ENCODE results near the gene PPFIBP2.

PPFIBP2 gene

GRCh38 chr11:7600205-7600775 is 86.5 kb downstream of the PPFIBP2 start:
- DNase-seq (ENCODE audit: low read depth, low spot score): no peak

GRCh38 chr11:7603031-7603781 is 89.4 kb downstream of the PPFIBP2 start:
- no peak for DNase-seq (ENCODE audit: low read depth, low spot score)

GRCh38 chr11:7604331-7604955 is 90.6 kb downstream of the PPFIBP2 start:
- no peak for DNase-seq (ENCODE audit: low read depth, low spot score)

- no peak for DNase-seq (ENCODE audit: low read depth, low spot score)
Observed at GRCh38 chr11:7605186-7605943, 91.6 kb downstream of the PPFIBP2 start.

GRCh38 chr11:7606496-7606895 is 92.7 kb downstream of the PPFIBP2 start:
- DNase-seq (ENCODE audit: low read depth, low spot score): no peak

- no peak for DNase-seq (ENCODE audit: low read depth, low spot score)
Observed at GRCh38 chr11:7609015-7609414, 95.2 kb downstream of the PPFIBP2 start.

- no peak for DNase-seq (ENCODE audit: low read depth, low spot score)
Observed at GRCh38 chr11:7609521-7609920, 95.7 kb downstream of the PPFIBP2 start.

GRCh38 chr11:7610393-7610792 is 96.6 kb downstream of the PPFIBP2 start:
- no peak for DNase-seq (ENCODE audit: low read depth, low spot score)

- DNase-seq (ENCODE audit: low read depth, low spot score): no peak
Observed at GRCh38 chr11:7611411-7611810, 97.6 kb downstream of the PPFIBP2 start.

- DNase-seq (ENCODE audit: low read depth, low spot score): no peak
Observed at GRCh38 chr11:7612056-7612660, 98.4 kb downstream of the PPFIBP2 start.

- no peak for DNase-seq (ENCODE audit: low read depth, low spot score)
Observed at GRCh38 chr11:7612661-7613393, 99.0 kb downstream of the PPFIBP2 start.

GRCh38 chr11:7613394-7613720 is 99.6 kb downstream of the PPFIBP2 start:
- DNase-seq (ENCODE audit: low read depth, low spot score): no peak

GRCh38 chr11:7614656-7615055 is 100.9 kb downstream of the PPFIBP2 start:
- no peak for DNase-seq (ENCODE audit: low read depth, low spot score)

GRCh38 chr11:7617032-7617431 is 103.2 kb downstream of the PPFIBP2 start:
- no peak for DNase-seq (ENCODE audit: low read depth, low spot score)

GRCh38 chr11:7619322-7619721 is 105.5 kb downstream of the PPFIBP2 start:
- DNase-seq (ENCODE audit: low read depth, low spot score): no peak

- no peak for DNase-seq (ENCODE audit: low read depth, low spot score)
Observed at GRCh38 chr11:7621090-7621489, 107.3 kb downstream of the PPFIBP2 start.

- DNase-seq (ENCODE audit: low read depth, low spot score): no peak
Observed at GRCh38 chr11:7621554-7621953, 107.8 kb downstream of the PPFIBP2 start.

- DNase-seq (ENCODE audit: low read depth, low spot score): no peak
Observed at GRCh38 chr11:7622721-7623120, 108.9 kb downstream of the PPFIBP2 start.

GRCh38 chr11:7628660-7629059 is 114.9 kb downstream of the PPFIBP2 start:
- no peak for DNase-seq (ENCODE audit: low read depth, low spot score)

GRCh38 chr11:7630002-7630401 is 116.2 kb downstream of the PPFIBP2 start:
- DNase-seq (ENCODE audit: low read depth, low spot score): no peak

- no peak for DNase-seq (ENCODE audit: low read depth, low spot score)
Observed at GRCh38 chr11:7632211-7632610, 118.4 kb downstream of the PPFIBP2 start.
